Ovary (tissue), 3 donors: Measurements from ENCODE around the gene CMC4.

Experiments used
- CTCF ChIP-seq, 3 donors: fragments of 450-650 bp in 2 of 3; fragments of 200-600 bp in 1 of 3; IDR thresholded peaks; one replicate each; pipeline versions ENCODE4 v1.5.1 to v1.8.0; 2016 to 2022; ENCODE audit warnings: antibody characterized with exemption in 3 of 3, mild to moderate bottlenecking in 1 of 3
- POLR2A ChIP-seq: fragments of 450-650 bp; IDR thresholded peaks from one replicate; pipeline ENCODE4 v1.6.1; 2017; ENCODE audit warnings: antibody characterized with exemption, mild to moderate bottlenecking, moderate library complexity
- donor health status: DM: no; HTN: no; CAD: no.

GRCh38 chrX:155069414-155069813, 1.5 kb downstream of the CMC4 start:
- TF ChIP-seq POLR2A (no peak), CTCF (IDR thresholded peaks at IDR 0.05) (no peak)
